SK-N-SH (cell line): Measurements from ENCODE around the gene ADM. TPM values are rescaled to one million over a fixed set of nuclear protein-coding genes. Genes with fewer than 3 reads are reported as not detected.

Experiments
- CTCF ChIA-PET: fragments of 300-600, 350-600 bp; formaldehyde crosslinking; extraction: SDS; loops from one replicate; lab custom pipeline; 2021; lab: Yijun Ruan, JAX
- POLR2A ChIA-PET: fragments of 350-600 bp; sonication (Branson Sonifier 250); formaldehyde crosslinking; extraction: SDS; loops from one replicate; lab custom pipeline; 2020; ENCODE audit warnings: antibody characterized with exemption, inconsistent platforms; lab: Yijun Ruan, JAX
- DNase-seq: peaks from one replicate; pipeline ENCODE4 v3.0.0; 2012
- H2AFZ ChIP-seq: fragments of 200-600 bp; sonication (generic); 2 replicates; pipeline ENCODE4 v1.8.1; 2016; ENCODE audit warnings: antibody characterized with exemption, mild to moderate bottlenecking, low read depth
- H3F3A ChIP-seq: fragments of 200-600 bp; sonication (generic); replicated peaks from 2 replicates; pipeline ENCODE3; 2016; ENCODE audit warnings: antibody characterized with exemption, mild to moderate bottlenecking; ENCODE audit not compliant: insufficient read depth
- H3K27ac ChIP-seq, 2 experiments: fragments of 200-500 bp in 1 of 2; fragments of 200-600 bp in 1 of 2; sonication (Bioruptor generic) in 1 of 2; sonication (generic), shearing (Covaris generic) in 1 of 2; 2 replicates each; pipeline versions ENCODE4 v1.5.1 to v1.6.1; 2014 to 2016; ENCODE audit warnings: low read depth in 2 of 2, inconsistent platforms in 1 of 2, low read length in 1 of 2, mild to moderate bottlenecking in 1 of 2, mixed read lengths in 1 of 2
- H3K27me3 ChIP-seq: fragments of 200-600 bp; sonication (generic), shearing (Covaris generic); 2 replicates; pipeline ENCODE4 v1.6.1; 2016; ENCODE audit warnings: mixed run types; ENCODE audit not compliant: insufficient read depth
- H3K36me3 ChIP-seq, 2 experiments: fragments of 200-500 bp in 1 of 2; fragments of 200-600 bp in 1 of 2; sonication (Bioruptor generic) in 1 of 2; sonication (generic) in 1 of 2; replicated peaks in 1 of 2; 2 replicates each; pipeline versions ENCODE3 to v1.5.1; 2014 to 2016; ENCODE audit warnings: low read length in 1 of 2, mild to moderate bottlenecking in 1 of 2; ENCODE audit not compliant: insufficient read depth in 2 of 2, control insufficient read depth in 1 of 2
- H3K4me1 ChIP-seq, 2 experiments: fragments of 200-500 bp in 1 of 2; fragments of 200-600 bp in 1 of 2; sonication (Bioruptor generic) in 1 of 2; sonication (generic), shearing (Covaris generic) in 1 of 2; 2 replicates each; pipeline versions ENCODE4 v1.5.1 to v1.6.1; 2014 to 2016; ENCODE audit warnings: low read depth in 1 of 2, low read length in 1 of 2, mixed run types in 1 of 2; ENCODE audit not compliant: insufficient read depth in 2 of 2, control insufficient read depth in 1 of 2
- H3K4me2 ChIP-seq: fragments of 200-600 bp; sonication (generic), shearing (Covaris generic); 2 replicates; pipeline ENCODE4 v1.6.1; 2017; ENCODE audit warnings: mixed run types
- H3K4me3 ChIP-seq, 2 experiments: fragments of 200-500 bp in 1 of 2; fragments of 200-600 bp in 1 of 2; sonication (Bioruptor generic) in 1 of 2; sonication (generic), shearing (Covaris generic) in 1 of 2; 2 replicates each; pipeline versions ENCODE4 v1.5.1 to v1.8.1; 2014 to 2016; ENCODE audit warnings: low read depth in 2 of 2, inconsistent platforms in 1 of 2, low read length in 1 of 2, mild to moderate bottlenecking in 1 of 2, mixed read lengths in 1 of 2, moderate library complexity in 1 of 2
- H3K79me2 ChIP-seq: fragments of 200-600 bp; sonication (generic); 2 replicates; pipeline ENCODE4 v1.8.1; 2017; ENCODE audit warnings: mild to moderate bottlenecking; ENCODE audit not compliant: insufficient read depth
- H3K9ac ChIP-seq: fragments of 200-600 bp; sonication (generic); 2 replicates; pipeline ENCODE4 v1.6.1; 2017; ENCODE audit warnings: mixed run types
- H3K9me2 ChIP-seq: fragments of 200-600 bp; sonication (generic); 2 replicates; pipeline ENCODE4 v1.6.1; 2017; ENCODE audit warnings: mixed run types
- H3K9me3 ChIP-seq: fragments of 200-600 bp; sonication (generic); 2 replicates; pipeline ENCODE4 v1.6.1; 2017; ENCODE audit warnings: mixed run types, mild to moderate bottlenecking, moderate library complexity
- H4K20me1 ChIP-seq: fragments of 200-600 bp; sonication (generic); 2 replicates; pipeline ENCODE4 v1.6.1; 2017; ENCODE audit warnings: mild to moderate bottlenecking, mixed run types; ENCODE audit not compliant: insufficient read depth
- CHD2 ChIP-seq: fragments of 150-350 bp; IDR thresholded peaks from 2 replicates; pipeline ENCODE4 v1.6.1; 2018; ENCODE audit warnings: low read length; ENCODE audit not compliant: partially characterized antibody
- CTCF ChIP-seq: fragments of 200-600 bp; sonication (generic); IDR thresholded peaks from 2 replicates; pipeline ENCODE4 v1.6.1; 2017; ENCODE audit warnings: antibody characterized with exemption, mild to moderate bottlenecking, moderate library complexity
- EP300 ChIP-seq, 2 experiments: IDR thresholded peaks; 2 replicates each; pipeline versions ENCODE4 v1.4.0 to v1.6.1; 2012; ENCODE audit warnings: borderline replicate concordance in 1 of 2, low read depth in 1 of 2, low read length in 1 of 2
- EZH2phosphoT487 ChIP-seq: fragments of 200-600 bp; sonication (generic); IDR thresholded peaks from 2 replicates; pipeline ENCODE4 v1.6.1; 2017; ENCODE audit warnings: low read depth, mixed run types, mild to moderate bottlenecking, antibody characterized with exemption, moderate library complexity, borderline replicate concordance
- FOSL2 ChIP-seq: IDR thresholded peaks from 2 replicates; pipeline ENCODE4 v1.4.0; 2012; ENCODE audit warnings: low read depth, mild to moderate bottlenecking, moderate library complexity, borderline replicate concordance
- FOXJ3 ChIP-seq: sonication (generic); formaldehyde crosslinking; IDR thresholded peaks from 2 replicates; pipeline ENCODE4 v1.5.1; 2020; ENCODE audit warnings: mild to moderate bottlenecking, missing genetic modification reagents
- GABPA ChIP-seq: IDR thresholded peaks from 2 replicates; pipeline ENCODE4 v1.4.0; 2012; ENCODE audit warnings: low read depth, mild to moderate bottlenecking
- GATA2 ChIP-seq: sonication (generic); formaldehyde crosslinking; IDR thresholded peaks from 2 replicates; pipeline ENCODE4 v1.5.0; 2020; ENCODE audit warnings: mild to moderate bottlenecking, missing genetic modification reagents
- JUND ChIP-seq: IDR thresholded peaks from 2 replicates; pipeline ENCODE4 v1.4.0; 2012
- NFIC ChIP-seq: IDR thresholded peaks from 2 replicates; pipeline ENCODE4 v1.4.0; 2012; ENCODE audit warnings: borderline replicate concordance
- NRF1 ChIP-seq: IDR thresholded peaks from 2 replicates; pipeline ENCODE4 v1.6.1; 2012; ENCODE audit warnings: low read depth, mild to moderate bottlenecking, low read length
- RAD21 ChIP-seq: IDR thresholded peaks from 2 replicates; pipeline ENCODE4 v1.6.1; 2012; ENCODE audit warnings: mild to moderate bottlenecking, low read length
- RFX5 ChIP-seq: IDR thresholded peaks from 2 replicates; pipeline ENCODE4 v1.6.1; 2012; ENCODE audit warnings: mild to moderate bottlenecking, improper control_type of control experiment, low read length
- SIN3A ChIP-seq: IDR thresholded peaks from 2 replicates; pipeline ENCODE4 v1.6.1; 2012; ENCODE audit warnings: low read depth, mild to moderate bottlenecking, low read length, moderate library complexity, borderline replicate concordance
- TAF1 ChIP-seq: IDR thresholded peaks from 2 replicates; pipeline ENCODE4 v1.6.1; 2012; ENCODE audit warnings: low read depth, mild to moderate bottlenecking, low read length, moderate library complexity, borderline replicate concordance
- USF1 ChIP-seq: IDR thresholded peaks from 2 replicates; pipeline ENCODE4 v1.4.0; 2012; ENCODE audit warnings: low read depth, borderline replicate concordance
- WGBS: methylation state at CpG from one replicate; pipeline ENCODE4 v1.1.6; 2017; ENCODE audit warnings: low lambda C conversion rate; 5-methylcytosine and 5-hydroxymethylcytosine counted together
- polyA plus RNA-seq, 3 experiments: library from polyadenylated mRNA; depleted of rRNA; stranded (reverse); fragments of >200 nt; gene quantifications; 2 replicates each; pipeline ENCODE4 v1.2.3, GENCODE V29; 2012
- TF ChIP-seq, protein P1 (sequence below): IDR thresholded peaks from 2 replicates; pipeline ENCODE4 v1.4.0; 2012; ENCODE audit warnings: low read depth
- TF ChIP-seq, protein P2 (sequence below): IDR thresholded peaks from 2 replicates; pipeline ENCODE4 v1.4.0; 2012; ENCODE audit warnings: low read depth, borderline replicate concordance
- TF ChIP-seq, protein P3 (sequence below): fragments of 150-350 bp; IDR thresholded peaks from 2 replicates; pipeline ENCODE4 v1.6.1; 2016; ENCODE audit warnings: mild to moderate bottlenecking, low read depth, low read length

The ADM gene
- polyA plus RNA-seq, 1 of the 3 experiments (the other 2 are of a cell fraction) = 50.6 TPM

DNA sequence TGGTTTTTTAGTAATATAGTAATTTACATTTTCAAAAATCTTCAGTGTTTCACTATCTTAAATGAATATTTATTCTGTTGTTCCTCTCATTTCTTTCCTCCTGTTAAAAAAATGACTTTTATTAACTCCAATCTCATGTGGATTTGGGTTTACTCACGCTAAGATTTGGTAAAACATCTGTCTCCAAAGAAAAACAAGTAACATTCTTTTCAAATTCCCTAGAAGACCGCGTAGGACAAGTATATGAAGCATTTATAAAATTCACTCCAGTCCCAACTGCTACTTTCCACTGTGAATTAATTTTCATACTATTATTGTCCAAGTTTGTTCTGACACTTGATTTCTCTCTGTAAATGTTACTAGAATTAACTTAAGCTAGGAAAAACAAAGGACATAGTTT lies 37.1 kb upstream of the ADM start:
- 96% methylated on average over 3 of the region's 3 CpGs for WGBS
- H3K27me3 ChIP-seq = no peaks in the 10 kb centered on the region
- H3F3A ChIP-seq = peaks cover 11% of the 10 kb centered on the region
- ChIA-PET POLR2A (no interaction called here), CTCF (no interaction called here)
- H3K36me3 ChIP-seq = no peaks in the 10 kb centered on the region
- H3K9me2 ChIP-seq = no peaks in the 10 kb centered on the region
- TF ChIP-seq NFIC (no peak), FOXJ3 (CRISPR knock-in tag) (no peak), TAF1 (no peak), RAD21 (no peak), EZH2phosphoT487 (no peak), FOSL2 (no peak), RFX5 (no peak), CHD2 (no peak), SIN3A (no peak), EP300 (IDR thresholded peaks at IDR 0.05; ENCODE audit: borderline replicate concordance in 1 of 2, low read depth in 1 of 2, low read length in 1 of 2) (no peak), NRF1 (no peak), JUND (no peak), CTCF (no peak)
- no peaks in the 10 kb centered on the region for H3K9me3 ChIP-seq
- no peak for DNase-seq
- no peak overlapping the region; a peak in 1 of 4 replicates for H3K27ac ChIP-seq
- H3K4me2 ChIP-seq = no peak overlapping the region
- peaks cover 12% of the 10 kb centered on the region for H4K20me1 ChIP-seq
- peaks cover 72% of the 10 kb centered on the region for H3K79me2 ChIP-seq
- H3K4me3 ChIP-seq = no peak overlapping the region
- no peak overlapping the region for H3K9ac ChIP-seq
- no peak overlapping the region for H2AFZ ChIP-seq
- peaks cover 0 to 9% of the 10 kb centered on the region in 2 experiments; a peak in 2 of 4 replicates for H3K4me1 ChIP-seq

DNA sequence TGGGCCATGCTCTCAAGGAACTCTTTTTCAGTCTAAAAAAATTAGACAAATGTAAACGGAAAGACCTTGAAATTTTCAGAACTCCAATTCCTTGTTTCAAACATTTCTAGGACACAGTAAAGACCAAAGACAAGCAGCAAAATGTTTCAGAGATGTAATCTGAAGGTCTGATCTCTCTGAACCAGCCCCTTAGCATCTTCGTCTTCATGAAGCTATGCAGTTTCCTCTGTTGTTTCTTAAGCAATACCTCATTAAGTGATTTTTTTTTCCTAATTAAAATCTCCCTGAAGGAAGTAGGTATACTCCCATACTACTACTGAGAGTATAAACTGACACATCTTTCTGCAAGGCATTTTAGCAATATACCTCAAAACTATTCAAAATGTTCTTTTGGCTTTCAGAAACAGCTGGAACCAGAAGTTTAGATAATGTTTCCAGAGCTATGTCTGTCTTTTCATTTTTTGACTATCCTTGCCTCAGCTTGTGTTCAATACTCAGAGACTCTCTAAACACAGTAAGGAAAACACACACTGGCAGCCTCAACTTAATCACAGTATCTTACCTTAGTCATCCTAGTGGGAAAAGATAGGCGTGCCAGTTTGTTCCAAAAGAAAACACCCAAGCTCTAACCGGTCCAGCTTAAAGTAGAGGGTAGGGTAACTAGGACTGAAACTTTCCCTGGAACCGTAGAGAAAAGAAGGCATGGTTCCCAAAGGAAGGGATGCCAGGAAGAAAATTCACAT lies 36.0 kb upstream of the ADM start:
- Histone ChIP-seq H3K27me3 (no peaks in the 10 kb centered on the region), H3K36me3 (no peaks in the 10 kb centered on the region), H3K79me2 (peaks cover 73% of the 10 kb centered on the region), H3K9me3 (no peaks in the 10 kb centered on the region), H3K9ac (no peak overlapping the region), H4K20me1 (peaks cover 17% of the 10 kb centered on the region), H3K27ac (no peak overlapping the region), H3K4me1 (peaks cover 0 to 8% of the 10 kb centered on the region in 2 experiments; a peak in 1 of 4 replicates), H3K4me2 (no peak overlapping the region), H3K4me3 (no peak overlapping the region), H3K9me2 (no peaks in the 10 kb centered on the region), H3F3A (peaks cover 7% of the 10 kb centered on the region), H2AFZ (no peak overlapping the region)
- DNase-seq = no peak
- WGBS = 69% methylated on average over 5 of the region's 5 CpGs
- ChIA-PET POLR2A (no interaction called here), CTCF (interaction anchor here (1.3 kb wide), 1 partner anchor 12 kb away, joined by 3 read pairs; no protein-coding TSS in a partner anchor)
- no peak for TF ChIP-seq JUND
- TF ChIP-seq, protein P1, sequence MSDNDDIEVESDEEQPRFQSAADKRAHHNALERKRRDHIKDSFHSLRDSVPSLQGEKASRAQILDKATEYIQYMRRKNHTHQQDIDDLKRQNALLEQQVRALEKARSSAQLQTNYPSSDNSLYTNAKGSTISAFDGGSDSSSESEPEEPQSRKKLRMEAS = no peak
- TF ChIP-seq GABPA = no peak
- TF ChIP-seq CTCF = no peak
- TF ChIP-seq GATA2 = no peak
- TF ChIP-seq, protein P2, sequence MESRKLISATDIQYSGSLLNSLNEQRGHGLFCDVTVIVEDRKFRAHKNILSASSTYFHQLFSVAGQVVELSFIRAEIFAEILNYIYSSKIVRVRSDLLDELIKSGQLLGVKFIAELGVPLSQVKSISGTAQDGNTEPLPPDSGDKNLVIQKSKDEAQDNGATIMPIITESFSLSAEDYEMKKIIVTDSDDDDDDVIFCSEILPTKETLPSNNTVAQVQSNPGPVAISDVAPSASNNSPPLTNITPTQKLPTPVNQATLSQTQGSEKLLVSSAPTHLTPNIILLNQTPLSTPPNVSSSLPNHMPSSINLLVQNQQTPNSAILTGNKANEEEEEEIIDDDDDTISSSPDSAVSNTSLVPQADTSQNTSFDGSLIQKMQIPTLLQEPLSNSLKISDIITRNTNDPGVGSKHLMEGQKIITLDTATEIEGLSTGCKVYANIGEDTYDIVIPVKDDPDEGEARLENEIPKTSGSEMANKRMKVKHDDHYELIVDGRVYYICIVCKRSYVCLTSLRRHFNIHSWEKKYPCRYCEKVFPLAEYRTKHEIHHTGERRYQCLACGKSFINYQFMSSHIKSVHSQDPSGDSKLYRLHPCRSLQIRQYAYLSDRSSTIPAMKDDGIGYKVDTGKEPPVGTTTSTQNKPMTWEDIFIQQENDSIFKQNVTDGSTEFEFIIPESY = no peak
- TF ChIP-seq, protein P3, sequence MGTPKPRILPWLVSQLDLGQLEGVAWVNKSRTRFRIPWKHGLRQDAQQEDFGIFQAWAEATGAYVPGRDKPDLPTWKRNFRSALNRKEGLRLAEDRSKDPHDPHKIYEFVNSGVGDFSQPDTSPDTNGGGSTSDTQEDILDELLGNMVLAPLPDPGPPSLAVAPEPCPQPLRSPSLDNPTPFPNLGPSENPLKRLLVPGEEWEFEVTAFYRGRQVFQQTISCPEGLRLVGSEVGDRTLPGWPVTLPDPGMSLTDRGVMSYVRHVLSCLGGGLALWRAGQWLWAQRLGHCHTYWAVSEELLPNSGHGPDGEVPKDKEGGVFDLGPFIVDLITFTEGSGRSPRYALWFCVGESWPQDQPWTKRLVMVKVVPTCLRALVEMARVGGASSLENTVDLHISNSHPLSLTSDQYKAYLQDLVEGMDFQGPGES = no peak
- TF ChIP-seq USF1 = no peak
